SK-N-SH (cell line): ENCODE measurements around the gene FAM229A. TPM values are rescaled to one million over a fixed set of nuclear protein-coding genes. Genes with fewer than 3 reads are reported as not detected.
A peak's percentile ranks its signal among the peaks of the same experiment; 100 is the strongest.

ENCODE experiments used
- CTCF ChIA-PET: fragments of 300-600, 350-600 bp; formaldehyde crosslinking; extraction: SDS; loops from one replicate; lab custom pipeline; 2021; lab: Yijun Ruan, JAX
- POLR2A ChIA-PET: fragments of 350-600 bp; sonication (Branson Sonifier 250); formaldehyde crosslinking; extraction: SDS; loops from one replicate; lab custom pipeline; 2020; ENCODE audit warnings: antibody characterized with exemption, inconsistent platforms; lab: Yijun Ruan, JAX
- DNase-seq: peaks from one replicate; pipeline ENCODE4 v3.0.0; 2012
- H2AFZ ChIP-seq: fragments of 200-600 bp; sonication (generic); 2 replicates; pipeline ENCODE4 v1.8.1; 2016; ENCODE audit warnings: antibody characterized with exemption, mild to moderate bottlenecking, low read depth
- H3F3A ChIP-seq: fragments of 200-600 bp; sonication (generic); replicated peaks from 2 replicates; pipeline ENCODE3; 2016; ENCODE audit warnings: antibody characterized with exemption, mild to moderate bottlenecking; ENCODE audit not compliant: insufficient read depth
- H3K27ac ChIP-seq, 2 experiments: fragments of 200-500 bp in 1 of 2; fragments of 200-600 bp in 1 of 2; sonication (Bioruptor generic) in 1 of 2; sonication (generic), shearing (Covaris generic) in 1 of 2; 2 replicates each; pipeline versions ENCODE4 v1.5.1 to v1.6.1; 2014 to 2016; ENCODE audit warnings: low read depth in 2 of 2, inconsistent platforms in 1 of 2, low read length in 1 of 2, mild to moderate bottlenecking in 1 of 2, mixed read lengths in 1 of 2
- H3K27me3 ChIP-seq: fragments of 200-600 bp; sonication (generic), shearing (Covaris generic); 2 replicates; pipeline ENCODE4 v1.6.1; 2016; ENCODE audit warnings: mixed run types; ENCODE audit not compliant: insufficient read depth
- H3K36me3 ChIP-seq, 2 experiments: fragments of 200-500 bp in 1 of 2; fragments of 200-600 bp in 1 of 2; sonication (Bioruptor generic) in 1 of 2; sonication (generic) in 1 of 2; replicated peaks in 1 of 2; 2 replicates each; pipeline versions ENCODE3 to v1.5.1; 2014 to 2016; ENCODE audit warnings: low read length in 1 of 2, mild to moderate bottlenecking in 1 of 2; ENCODE audit not compliant: insufficient read depth in 2 of 2, control insufficient read depth in 1 of 2
- H3K4me1 ChIP-seq, 2 experiments: fragments of 200-500 bp in 1 of 2; fragments of 200-600 bp in 1 of 2; sonication (Bioruptor generic) in 1 of 2; sonication (generic), shearing (Covaris generic) in 1 of 2; 2 replicates each; pipeline versions ENCODE4 v1.5.1 to v1.6.1; 2014 to 2016; ENCODE audit warnings: low read depth in 1 of 2, low read length in 1 of 2, mixed run types in 1 of 2; ENCODE audit not compliant: insufficient read depth in 2 of 2, control insufficient read depth in 1 of 2
- H3K4me2 ChIP-seq: fragments of 200-600 bp; sonication (generic), shearing (Covaris generic); 2 replicates; pipeline ENCODE4 v1.6.1; 2017; ENCODE audit warnings: mixed run types
- H3K4me3 ChIP-seq, 2 experiments: fragments of 200-500 bp in 1 of 2; fragments of 200-600 bp in 1 of 2; sonication (Bioruptor generic) in 1 of 2; sonication (generic), shearing (Covaris generic) in 1 of 2; 2 replicates each; pipeline versions ENCODE4 v1.5.1 to v1.8.1; 2014 to 2016; ENCODE audit warnings: low read depth in 2 of 2, inconsistent platforms in 1 of 2, low read length in 1 of 2, mild to moderate bottlenecking in 1 of 2, mixed read lengths in 1 of 2, moderate library complexity in 1 of 2
- H3K79me2 ChIP-seq: fragments of 200-600 bp; sonication (generic); 2 replicates; pipeline ENCODE4 v1.8.1; 2017; ENCODE audit warnings: mild to moderate bottlenecking; ENCODE audit not compliant: insufficient read depth
- H3K9ac ChIP-seq: fragments of 200-600 bp; sonication (generic); 2 replicates; pipeline ENCODE4 v1.6.1; 2017; ENCODE audit warnings: mixed run types
- H3K9me2 ChIP-seq: fragments of 200-600 bp; sonication (generic); 2 replicates; pipeline ENCODE4 v1.6.1; 2017; ENCODE audit warnings: mixed run types
- H3K9me3 ChIP-seq: fragments of 200-600 bp; sonication (generic); 2 replicates; pipeline ENCODE4 v1.6.1; 2017; ENCODE audit warnings: mixed run types, mild to moderate bottlenecking, moderate library complexity
- H4K20me1 ChIP-seq: fragments of 200-600 bp; sonication (generic); 2 replicates; pipeline ENCODE4 v1.6.1; 2017; ENCODE audit warnings: mild to moderate bottlenecking, mixed run types; ENCODE audit not compliant: insufficient read depth
- CHD2 ChIP-seq: fragments of 150-350 bp; IDR thresholded peaks from 2 replicates; pipeline ENCODE4 v1.6.1; 2018; ENCODE audit warnings: low read length; ENCODE audit not compliant: partially characterized antibody
- CTCF ChIP-seq: fragments of 200-600 bp; sonication (generic); IDR thresholded peaks from 2 replicates; pipeline ENCODE4 v1.6.1; 2017; ENCODE audit warnings: antibody characterized with exemption, mild to moderate bottlenecking, moderate library complexity
- FOSL2 ChIP-seq: IDR thresholded peaks from 2 replicates; pipeline ENCODE4 v1.4.0; 2012; ENCODE audit warnings: low read depth, mild to moderate bottlenecking, moderate library complexity, borderline replicate concordance
- FOXM1 ChIP-seq: IDR thresholded peaks from 2 replicates; pipeline ENCODE4 v1.4.0; 2012; ENCODE audit warnings: low read depth, mild to moderate bottlenecking
- GABPA ChIP-seq: IDR thresholded peaks from 2 replicates; pipeline ENCODE4 v1.4.0; 2012; ENCODE audit warnings: low read depth, mild to moderate bottlenecking
- JUND ChIP-seq: IDR thresholded peaks from 2 replicates; pipeline ENCODE4 v1.4.0; 2012
- MXI1 ChIP-seq: IDR thresholded peaks from 2 replicates; pipeline ENCODE4 v1.6.1; 2012; ENCODE audit warnings: mild to moderate bottlenecking, low read depth, low read length, improper control_type of control experiment
- NFIC ChIP-seq: IDR thresholded peaks from 2 replicates; pipeline ENCODE4 v1.4.0; 2012; ENCODE audit warnings: borderline replicate concordance
- RAD21 ChIP-seq: IDR thresholded peaks from 2 replicates; pipeline ENCODE4 v1.6.1; 2012; ENCODE audit warnings: mild to moderate bottlenecking, low read length
- SIN3A ChIP-seq: IDR thresholded peaks from 2 replicates; pipeline ENCODE4 v1.6.1; 2012; ENCODE audit warnings: low read depth, mild to moderate bottlenecking, low read length, moderate library complexity, borderline replicate concordance
- TEAD4 ChIP-seq: IDR thresholded peaks from 2 replicates; pipeline ENCODE4 v1.4.0; 2012; ENCODE audit warnings: mild to moderate bottlenecking, borderline replicate concordance; ENCODE audit not compliant: insufficient read depth
- ZBTB33 ChIP-seq: IDR thresholded peaks from 2 replicates; pipeline ENCODE4 v1.4.0; 2012; ENCODE audit warnings: low read depth, borderline replicate concordance
- WGBS: methylation state at CpG from one replicate; pipeline ENCODE4 v1.1.6; 2017; ENCODE audit warnings: low lambda C conversion rate; 5-methylcytosine and 5-hydroxymethylcytosine counted together
- polyA plus RNA-seq, 3 experiments: library from polyadenylated mRNA; depleted of rRNA; stranded (reverse); fragments of >200 nt; gene quantifications; 2 replicates each; pipeline ENCODE4 v1.2.3, GENCODE V29; 2012
- TF ChIP-seq, protein P1 (sequence below): IDR thresholded peaks from 2 replicates; pipeline ENCODE4 v1.4.0; 2012; ENCODE audit warnings: low read depth
- TF ChIP-seq, protein P2 (sequence below): IDR thresholded peaks from 2 replicates; pipeline ENCODE4 v1.4.0; 2012; ENCODE audit warnings: low read depth, borderline replicate concordance

Gene FAM229A
- polyA plus RNA-seq, 1 of the 3 experiments (the other 2 are of a cell fraction), result 8.0 TPM

GRCh38 chr1:32350785-32351398 is 11.4 kb downstream of the FAM229A start:
- WGBS, result 37% methylated on average over 15 of the region's 28 CpGs
- POLR2A ChIA-PET, result interaction anchor here (1.0 to 3.5 kb wide), 3 partner anchors 13 to 44 kb away, joined by 5 to 24 read pairs (median 5); partner anchors contain the start of gene MARCKSL1
- peak overlapping the region; percentile 79 to 90 for H3K27ac ChIP-seq
- no peaks in the 10 kb centered on the region for H3F3A ChIP-seq
- peak overlapping the region; percentile 62 to 84 for H3K4me3 ChIP-seq
- TF ChIP-seq CHD2, result peak; percentile 85
- TF ChIP-seq CTCF, result peak; percentile 68
- TF ChIP-seq FOXM1, result no peak
- no peak for TF ChIP-seq RAD21
- TF ChIP-seq JUND, result no peak
- no peak for TF ChIP-seq NFIC
- no peak for TF ChIP-seq ZBTB33
- no peak for TF ChIP-seq SIN3A
- no peak for TF ChIP-seq FOSL2
- TF ChIP-seq, protein P1, sequence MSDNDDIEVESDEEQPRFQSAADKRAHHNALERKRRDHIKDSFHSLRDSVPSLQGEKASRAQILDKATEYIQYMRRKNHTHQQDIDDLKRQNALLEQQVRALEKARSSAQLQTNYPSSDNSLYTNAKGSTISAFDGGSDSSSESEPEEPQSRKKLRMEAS, result peak; percentile 100
- TF ChIP-seq, protein P2, sequence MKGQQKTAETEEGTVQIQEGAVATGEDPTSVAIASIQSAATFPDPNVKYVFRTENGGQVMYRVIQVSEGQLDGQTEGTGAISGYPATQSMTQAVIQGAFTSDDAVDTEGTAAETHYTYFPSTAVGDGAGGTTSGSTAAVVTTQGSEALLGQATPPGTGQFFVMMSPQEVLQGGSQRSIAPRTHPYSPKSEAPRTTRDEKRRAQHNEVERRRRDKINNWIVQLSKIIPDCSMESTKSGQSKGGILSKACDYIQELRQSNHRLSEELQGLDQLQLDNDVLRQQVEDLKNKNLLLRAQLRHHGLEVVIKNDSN, result no peak
- TF ChIP-seq MXI1, result no peak
- no peak for TF ChIP-seq TEAD4
- TF ChIP-seq GABPA, result no peak
- H2AFZ ChIP-seq, result no peak overlapping the region
- H3K9ac ChIP-seq, result peak overlapping the region; percentile 87; the same call in 1 of the 2 replicates
- CTCF ChIA-PET, result interaction anchor here (0.5 to 3.4 kb wide), 5 partner anchors 14 to 134 kb away, joined by 3 to 24 read pairs (median 4); partner anchors contain the start of gene MARCKSL1
- peaks cover 8% of the 10 kb centered on the region; the same call in 1 of the 2 replicates for H3K79me2 ChIP-seq
- H3K9me2 ChIP-seq, result no peaks in the 10 kb centered on the region
- H3K4me1 ChIP-seq, result peaks cover 4 to 9% of the 10 kb centered on the region in 2 experiments; a peak in 2 of 4 replicates
- no peaks in the 10 kb centered on the region for H4K20me1 ChIP-seq
- no peaks in the 10 kb centered on the region for H3K27me3 ChIP-seq
- peak overlapping the region; percentile 96; the same call in 1 of the 2 replicates for H3K4me2 ChIP-seq
- H3K9me3 ChIP-seq, result no peaks in the 10 kb centered on the region
- no peaks in the 10 kb centered on the region for H3K36me3 ChIP-seq
- DNase-seq, result peak; percentile 95
